H1 (cell line): ENCODE results near the gene SEMA3G. TPM values are rescaled to one million over a fixed set of nuclear protein-coding genes. Genes with fewer than 3 reads are reported as not detected.

Source experiments
- CTCF ChIA-PET: fragments of 300-600 bp; sonication (Branson Sonifier 250); formaldehyde crosslinking; loops from one replicate; lab custom pipeline; 2021; ENCODE audit not compliant: partially characterized antibody; lab: Charles Lee
- POLR2A ChIA-PET: fragments of 300-600 bp; sonication (Branson Sonifier 250); formaldehyde crosslinking; loops from one replicate; lab custom pipeline; 2021; ENCODE audit warnings: inconsistent platforms; ENCODE audit not compliant: partially characterized antibody; lab: Charles Lee
- DNase-seq, 2 experiments: peaks; one replicate each; pipeline versions ENCODE4 v3.0.0 to v3.0.0-alpha.2; 2010 to 2022; ENCODE audit warnings: low spot score in 2 of 2, low read depth in 1 of 2, mixed read lengths in 1 of 2
- FAIRE-seq: peaks from 2 replicates; lab custom pipeline; 2011; peaks lifted over from hg19 to GRCh38; lab: Jason Lieb, UNC
- H2AFZ ChIP-seq: 2 replicates; pipeline ENCODE4 v1.8.1; 2012; ENCODE audit warnings: low read length, inconsistent platforms
- H2AK5ac ChIP-seq: 2 replicates; pipeline ENCODE4 v1.6.1; 2013; ENCODE audit warnings: low read depth, low read length
- H2BK120ac ChIP-seq: replicated peaks from 2 replicates; pipeline ENCODE3; 2013; ENCODE audit warnings: low read depth, low read length, inconsistent platforms
- H2BK12ac ChIP-seq: 2 replicates; pipeline ENCODE4 v1.6.1; 2013; ENCODE audit warnings: low read depth, low read length
- H2BK15ac ChIP-seq: 2 replicates; pipeline ENCODE4 v1.6.1; 2013; ENCODE audit warnings: low read length
- H2BK20ac ChIP-seq: 2 replicates; pipeline ENCODE4 v1.6.1; 2013; ENCODE audit warnings: low read length
- H2BK5ac ChIP-seq: 2 replicates; pipeline ENCODE4 v1.6.1; 2013; ENCODE audit warnings: low read depth, low read length
- H3K14ac ChIP-seq: 2 replicates; pipeline ENCODE4 v1.6.1; 2013; ENCODE audit warnings: inconsistent platforms; ENCODE audit not compliant: insufficient read length
- H3K18ac ChIP-seq: 2 replicates; pipeline ENCODE4 v1.6.1; 2013; ENCODE audit warnings: low read length; ENCODE audit errors: extremely low read depth
- H3K23ac ChIP-seq: 2 replicates; pipeline ENCODE4 v1.6.1; 2013; ENCODE audit warnings: inconsistent platforms; ENCODE audit not compliant: insufficient read length
- H3K23me2 ChIP-seq: 2 replicates; pipeline ENCODE4 v1.6.1; 2013; ENCODE audit warnings: low read depth, low read length
- H3K27ac ChIP-seq: 2 replicates; pipeline ENCODE4 v1.6.1; 2011; ENCODE audit warnings: low read depth, low read length, inconsistent platforms
- H3K27me3 ChIP-seq, 4 experiments: replicated peaks in 1 of 4; 1 replicate in 1 of 4; 2 replicates in 3 of 4; pipeline versions ENCODE4 v1.6.1 to v1.8.1; 2011 to 2013; ENCODE audit warnings: low read length in 3 of 4, mild to moderate bottlenecking in 3 of 4, inconsistent platforms in 2 of 4, mixed read lengths in 2 of 4, moderate library complexity in 1 of 4; ENCODE audit not compliant: control insufficient read depth in 3 of 4, insufficient read depth in 3 of 4; ENCODE audit errors: extremely low read depth in 1 of 4
- H3K36me3 ChIP-seq, 4 experiments: 2 replicates each; pipeline versions ENCODE4 v1.6.1 to v1.8.1; 2011 to 2013; ENCODE audit warnings: mild to moderate bottlenecking in 4 of 4, low read length in 3 of 4, moderate library complexity in 2 of 4, control low read depth in 1 of 4, inconsistent platforms in 1 of 4; ENCODE audit not compliant: insufficient read depth in 4 of 4, control insufficient read depth in 2 of 4
- H3K4ac ChIP-seq: replicated peaks from 2 replicates; pipeline ENCODE3; 2013; ENCODE audit warnings: low read length, low read depth, mixed read lengths, inconsistent platforms; ENCODE audit not compliant: insufficient read length
- H3K4me1 ChIP-seq, 4 experiments: replicated peaks in 1 of 4; 1 replicate in 1 of 4; 2 replicates in 3 of 4; pipeline versions ENCODE4 v1.6.1 to v1.8.1; 2011 to 2013; ENCODE audit warnings: low read length in 3 of 4, inconsistent platforms in 2 of 4, mixed read lengths in 1 of 4; ENCODE audit not compliant: insufficient read depth in 4 of 4, control insufficient read depth in 3 of 4
- H3K4me2 ChIP-seq, 2 experiments: 2 replicates each; pipeline versions ENCODE4 v1.6.1 to v1.8.1; 2011 to 2013; ENCODE audit warnings: low read depth in 2 of 2, low read length in 2 of 2, control low read depth in 1 of 2, inconsistent platforms in 1 of 2, mild to moderate bottlenecking in 1 of 2; ENCODE audit not compliant: insufficient read depth in 1 of 2
- H3K4me3 ChIP-seq, 4 experiments: fragments of 200-600, 300-600 bp in 1 of 4; sonication (generic), shearing (Covaris generic), sonication (Bioruptor Twin) in 1 of 4; 2 replicates each; pipeline versions ENCODE4 v1.5.1 to v1.8.1; 2011 to 2016; ENCODE audit warnings: low read length in 4 of 4, low read depth in 3 of 4, control low read depth in 2 of 4, inconsistent platforms in 2 of 4, mild to moderate bottlenecking in 2 of 4, mixed read lengths in 1 of 4, moderate library complexity in 1 of 4; ENCODE audit not compliant: insufficient read depth in 2 of 4; ENCODE audit errors: extremely low read depth in 1 of 4
- H3K56ac ChIP-seq: replicated peaks from 2 replicates; pipeline ENCODE3; 2013; ENCODE audit warnings: low read depth, mild to moderate bottlenecking, mixed read lengths, low read length, inconsistent platforms; ENCODE audit not compliant: insufficient read length
- H3K79me1 ChIP-seq: 2 replicates; pipeline ENCODE4 v1.6.1; 2013; ENCODE audit warnings: low read depth, low read length, control low read depth
- H3K79me2 ChIP-seq, 2 experiments: 2 replicates each; pipeline versions ENCODE4 v1.6.1 to v1.8.1; 2012 to 2013; ENCODE audit warnings: low read length in 2 of 2, mild to moderate bottlenecking in 2 of 2, inconsistent platforms in 1 of 2; ENCODE audit not compliant: insufficient read depth in 2 of 2, control insufficient read depth in 1 of 2
- H3K9ac ChIP-seq, 4 experiments: replicated peaks in 1 of 4; 1 replicate in 1 of 4; 2 replicates in 3 of 4; pipeline versions ENCODE4 v1.6.1 to v1.8.1; 2011 to 2013; ENCODE audit warnings: low read depth in 3 of 4, low read length in 3 of 4, control low read depth in 2 of 4, mild to moderate bottlenecking in 2 of 4, moderate library complexity in 2 of 4, inconsistent platforms in 1 of 4; ENCODE audit errors: extremely low read depth in 1 of 4
- H3K9me3 ChIP-seq, 2 experiments: 2 replicates each; pipeline versions ENCODE4 v1.6.1 to v1.8.1; 2012 to 2013; ENCODE audit warnings: mild to moderate bottlenecking in 2 of 2, moderate library complexity in 2 of 2, control low read depth in 1 of 2, inconsistent platforms in 1 of 2, low read depth in 1 of 2, low read length in 1 of 2, mixed read lengths in 1 of 2; ENCODE audit not compliant: insufficient read depth in 2 of 2
- H4K20me1 ChIP-seq, 2 experiments: replicated peaks in 1 of 2; 2 replicates each; pipeline versions ENCODE3 to v1.8.1; 2011 to 2013; ENCODE audit warnings: inconsistent platforms in 2 of 2, low read length in 2 of 2, mild to moderate bottlenecking in 1 of 2; ENCODE audit not compliant: insufficient read depth in 2 of 2, control insufficient read depth in 1 of 2
- H4K5ac ChIP-seq: 2 replicates; pipeline ENCODE4 v1.6.1; 2013; ENCODE audit warnings: low read length, low read depth, mixed read lengths, inconsistent platforms; ENCODE audit not compliant: insufficient read length
- H4K8ac ChIP-seq: 2 replicates; pipeline ENCODE4 v1.8.0; 2013; ENCODE audit warnings: mild to moderate bottlenecking, moderate library complexity, low read length, inconsistent platforms; ENCODE audit not compliant: insufficient read depth; ENCODE audit errors: extremely low read depth
- H4K91ac ChIP-seq: replicated peaks from 2 replicates; pipeline ENCODE3; 2013; ENCODE audit warnings: low read length, mixed read lengths, inconsistent platforms; ENCODE audit not compliant: insufficient read length
- CBX8 ChIP-seq: fragments of 300-800, 300-1000 bp; sonication (generic); IDR thresholded peaks from 2 replicates; pipeline ENCODE4 v1.7.1; 2016; ENCODE audit warnings: low read depth, low read length, borderline replicate concordance
- CTBP2 ChIP-seq: IDR thresholded peaks from 2 replicates; pipeline ENCODE4 v1.7.0; 2011; ENCODE audit warnings: borderline replicate concordance, mild to moderate bottlenecking, moderate library complexity, mixed read lengths, low read length; ENCODE audit not compliant: insufficient read depth, insufficient read length
- EGR1 ChIP-seq: IDR thresholded peaks from 2 replicates; pipeline ENCODE4 v1.6.1; 2011; ENCODE audit warnings: low read depth, low read length, borderline replicate concordance
- GABPA ChIP-seq: IDR thresholded peaks from 2 replicates; pipeline ENCODE4 v1.6.1; 2011; ENCODE audit warnings: mild to moderate bottlenecking, low read length, moderate library complexity, borderline replicate concordance; ENCODE audit not compliant: insufficient read depth
- KDM5A ChIP-seq: fragments of 200-600 bp; IDR thresholded peaks from 2 replicates; pipeline ENCODE4 v1.7.1; 2012; ENCODE audit warnings: mild to moderate bottlenecking, low read length, inconsistent platforms, mixed read lengths
- NANOG ChIP-seq: IDR thresholded peaks from 2 replicates; pipeline ENCODE4 v1.6.1; 2011; ENCODE audit warnings: low read length, low read depth, mild to moderate bottlenecking, inconsistent platforms; ENCODE audit not compliant: insufficient read depth, poor library complexity, severe bottlenecking
- RNF2 ChIP-seq: fragments of 200-900, 300-1000 bp; sonication (generic); IDR thresholded peaks from 2 replicates; pipeline ENCODE4 v1.7.1; 2016; ENCODE audit warnings: borderline replicate concordance, low read depth, mild to moderate bottlenecking, antibody characterized with exemption, low read length; ENCODE audit not compliant: poor library complexity, severe bottlenecking; ENCODE audit errors: missing control alignments
- WGBS, 2 experiments: shearing (Covaris generic) in 1 of 2; methylation state at CpG; one replicate each; pipeline versions ENCODE4 v1.1.6 to v1.1.7; 2013 to 2015; ENCODE audit warnings: low lambda C conversion rate in 2 of 2, mixed read lengths in 2 of 2, inconsistent platforms in 1 of 2, low coverage in 1 of 2, missing lambda C conversion rate in 1 of 2; ENCODE audit not compliant: insufficient replicate concordance in 2 of 2, insufficient coverage in 1 of 2, insufficient read length in 1 of 2; ENCODE audit errors: extremely low coverage in 1 of 2, missing lambda C conversion rate in 1 of 2; 5-methylcytosine and 5-hydroxymethylcytosine counted together
- polyA plus RNA-seq, 7 experiments: library from polyadenylated mRNA; depleted of rRNA in 3 of 7; stranded (reverse) in 5 of 7; unstranded in 2 of 7; fragments of >200 nt in 5 of 7; fragments of 200-250 nt in 2 of 7; gene quantifications; 1 replicate in 5 of 7; 2 replicates in 1 of 7; 4 replicates in 1 of 7; pipeline versions ENCODE4 v1.2.1 to v1.2.3, GENCODE V29; 2011 to 2013; ENCODE audit warnings: missing spikeins in 2 of 7, mixed read lengths in 2 of 7
- total RNA-seq: library from RNA; stranded (reverse); fragmentation: NEBNext Ultra II Directional; extraction: Animal tissue kit (Norgen Biotek cat#: 25700); gene quantifications from 2 replicates; pipeline ENCODE4 v1.2.1, GENCODE V29; 2021
- TF ChIP-seq, protein P1 (sequence below): IDR thresholded peaks from 2 replicates; pipeline ENCODE4 v1.6.1; 2011; ENCODE audit warnings: low read depth, mild to moderate bottlenecking, low read length; ENCODE audit not compliant: insufficient read depth
- TF ChIP-seq, protein P2 (sequence below), 3 experiments: IDR thresholded peaks; 1 replicate in 2 of 3; 2 replicates in 1 of 3; pipeline versions ENCODE4 v1.5.1 to v1.6.1; 2011; ENCODE audit warnings: low read length in 3 of 3, mild to moderate bottlenecking in 3 of 3, inconsistent platforms in 2 of 3, low read depth in 1 of 3, moderate library complexity in 1 of 3; ENCODE audit not compliant: insufficient read depth in 1 of 3; ENCODE audit errors: control extremely low read depth in 1 of 3

SEMA3G gene
- total and polyA plus RNA-seq, 2 of the 8 experiments (the other 6 are each of a cell fraction or from before 2014, with no cell fraction given): 0.95 to 1.5 TPM

DNA sequence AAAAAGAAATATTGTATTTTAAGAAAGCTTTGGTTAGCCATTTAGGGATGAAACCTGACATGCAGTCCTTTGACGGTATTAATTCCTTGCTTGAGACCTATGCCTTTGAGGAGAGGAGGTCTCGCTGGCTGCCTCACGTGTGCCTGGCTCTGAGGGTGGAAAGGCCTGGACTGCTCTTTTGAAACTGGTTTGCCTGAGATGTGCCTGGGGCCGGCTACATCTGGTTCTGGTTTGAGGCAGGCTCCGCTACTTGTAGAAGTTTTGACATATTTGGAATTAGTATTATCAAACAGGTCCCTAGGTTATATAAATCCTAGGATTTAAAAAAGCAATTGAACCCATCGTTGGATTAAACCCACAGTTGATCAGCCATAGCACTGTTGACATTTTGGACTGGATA, 17.0 kb upstream of the SEMA3G start:
- Histone ChIP-seq H2AK5ac (no peak overlapping the region), H3K56ac (no peak overlapping the region), H2BK20ac (no peak overlapping the region), H4K20me1 (no peaks in the 10 kb centered on the region), H3K4me1 (peaks cover 0 to 2% (median under 1%) of the 10 kb centered on the region in 4 experiments; a peak in 4 of 7 replicates), H3K79me2 (peaks cover 0 to 29% of the 10 kb centered on the region in 2 experiments; a peak in 2 of 4 replicates), H3K9me3 (no peaks in the 10 kb centered on the region), H2BK15ac (no peak overlapping the region), H3K14ac (no peak overlapping the region), H3K4ac (no peak overlapping the region), H2BK12ac (no peak overlapping the region), H3K36me3 (peaks cover 14 to 55% (median 20%) of the 10 kb centered on the region in 4 experiments), H2BK5ac (no peak overlapping the region), H3K79me1 (peaks cover 5% of the 10 kb centered on the region), H4K5ac (no peak overlapping the region), H3K27ac (no peak overlapping the region), H4K91ac (no peak overlapping the region), H3K27me3 (no peaks in the 10 kb centered on the region), H3K4me3 (no peak overlapping the region), H3K4me2 (no peak overlapping the region), H3K23ac (no peak overlapping the region), H2AFZ (no peak overlapping the region), H4K8ac (no peak overlapping the region), H3K23me2 (no peaks in the 10 kb centered on the region), H2BK120ac (no peak overlapping the region), H3K9ac (no peak overlapping the region), H3K18ac (no peak overlapping the region)
- DNase-seq (no peak), FAIRE-seq (no peak)
- ChIA-PET POLR2A (interaction anchor here (0.8 kb wide), 1 partner anchor 12 kb away, joined by 3 read pairs; no protein-coding TSS in a partner anchor), CTCF (interaction anchor here (0.9 to 1.9 kb wide), 3 partner anchors 10 to 21 kb away, joined by 3 to 12 read pairs (median 6); no protein-coding TSS in a partner anchor)
- 97% methylated on average over 6 of the region's 6 CpGs; no CpG with 5 or more reads in 1 of the 2 experiments for WGBS, 2 experiments
- TF ChIP-seq KDM5A (no peak), CTBP2 (no peak), NANOG (no peak), GABPA (no peak), RNF2 (no peak), CBX8 (no peak), EGR1 (no peak)
- TF ChIP-seq, protein P1, sequence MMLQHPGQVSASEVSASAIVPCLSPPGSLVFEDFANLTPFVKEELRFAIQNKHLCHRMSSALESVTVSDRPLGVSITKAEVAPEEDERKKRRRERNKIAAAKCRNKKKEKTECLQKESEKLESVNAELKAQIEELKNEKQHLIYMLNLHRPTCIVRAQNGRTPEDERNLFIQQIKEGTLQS: no peak
- TF ChIP-seq, protein P2, sequence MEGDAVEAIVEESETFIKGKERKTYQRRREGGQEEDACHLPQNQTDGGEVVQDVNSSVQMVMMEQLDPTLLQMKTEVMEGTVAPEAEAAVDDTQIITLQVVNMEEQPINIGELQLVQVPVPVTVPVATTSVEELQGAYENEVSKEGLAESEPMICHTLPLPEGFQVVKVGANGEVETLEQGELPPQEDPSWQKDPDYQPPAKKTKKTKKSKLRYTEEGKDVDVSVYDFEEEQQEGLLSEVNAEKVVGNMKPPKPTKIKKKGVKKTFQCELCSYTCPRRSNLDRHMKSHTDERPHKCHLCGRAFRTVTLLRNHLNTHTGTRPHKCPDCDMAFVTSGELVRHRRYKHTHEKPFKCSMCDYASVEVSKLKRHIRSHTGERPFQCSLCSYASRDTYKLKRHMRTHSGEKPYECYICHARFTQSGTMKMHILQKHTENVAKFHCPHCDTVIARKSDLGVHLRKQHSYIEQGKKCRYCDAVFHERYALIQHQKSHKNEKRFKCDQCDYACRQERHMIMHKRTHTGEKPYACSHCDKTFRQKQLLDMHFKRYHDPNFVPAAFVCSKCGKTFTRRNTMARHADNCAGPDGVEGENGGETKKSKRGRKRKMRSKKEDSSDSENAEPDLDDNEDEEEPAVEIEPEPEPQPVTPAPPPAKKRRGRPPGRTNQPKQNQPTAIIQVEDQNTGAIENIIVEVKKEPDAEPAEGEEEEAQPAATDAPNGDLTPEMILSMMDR (IDR thresholded peaks at IDR 0.05; ENCODE audit: control extremely low read depth in 1 of 3, insufficient read depth in 1 of 3, low read depth in 1 of 3, low read length in 3 of 3): no peak
